GM10248 (cell line): ENCODE results near the gene PTPRN2.

Experiments
- CTCF ChIA-PET: fragments of 300-600 bp; sonication (Branson Sonifier 250); formaldehyde crosslinking; extraction: SDS; loops from one replicate; lab custom pipeline; 2021; ENCODE audit warnings: antibody characterized with exemption; lab: Yijun Ruan, JAX
- POLR2A ChIA-PET: fragments of 350-650 bp; sonication (Branson Sonifier 250); formaldehyde crosslinking; extraction: SDS; loops from one replicate; lab custom pipeline; 2020; ENCODE audit warnings: antibody characterized with exemption; lab: Yijun Ruan, JAX
- DNase-seq: peaks from one replicate; pipeline ENCODE4 v3.0.0; 2012; ENCODE audit errors: extremely low spot score
- CTCF ChIP-seq: IDR thresholded peaks from 2 replicates; pipeline ENCODE4 v1.5.1; 2012; ENCODE audit warnings: mild to moderate bottlenecking, low read depth; ENCODE audit errors: extremely low read depth, missing control alignments, control extremely low read depth

PTPRN2 gene

GRCh38 chr7:157926521-157927150 lies 661.0 kb downstream of the PTPRN2 start:
- CTCF ChIA-PET, result no interaction called here
- POLR2A ChIA-PET, result no interaction called here
- no peak for DNase-seq
- no peak for TF ChIP-seq CTCF

GRCh38 chr7:157926107-157926506 lies 661.5 kb downstream of the PTPRN2 start:
- DNase-seq, result no peak
- TF ChIP-seq CTCF, result no peak
- ChIA-PET POLR2A (no interaction called here), CTCF (no interaction called here)

GRCh38 chr7:157925383-157925875 lies 662.2 kb downstream of the PTPRN2 start:
- TF ChIP-seq CTCF, result no peak
- ChIA-PET CTCF (no interaction called here), POLR2A (no interaction called here)
- DNase-seq, result no peak

GRCh38 chr7:157923903-157924630 lies 663.6 kb downstream of the PTPRN2 start:
- no peak for TF ChIP-seq CTCF
- CTCF ChIA-PET, result no interaction called here
- POLR2A ChIA-PET, result no interaction called here
- DNase-seq, result no peak

GRCh38 chr7:157922576-157922975 lies 665.0 kb downstream of the PTPRN2 start:
- DNase-seq, result no peak
- TF ChIP-seq CTCF, result no peak
- POLR2A ChIA-PET, result no interaction called here
- CTCF ChIA-PET, result no interaction called here

GRCh38 chr7:157918326-157919080 lies 669.1 kb downstream of the PTPRN2 start:
- CTCF ChIA-PET, result no interaction called here
- POLR2A ChIA-PET, result no interaction called here
- DNase-seq, result no peak
- no peak for TF ChIP-seq CTCF
